ENCODE results near the gene SPNS3. TPM values are rescaled to one million over a fixed set of nuclear protein-coding genes. Genes with fewer than 3 reads are reported as not detected.

The SPNS3 gene
- total RNA-seq, 4 donors from 2014 or later, result not detected

GRCh38 chr17:4411201-4411600 is 22.5 kb upstream of the SPNS3 start:
- in situ Hi-C loops (cut with MboI; ENCODE audit: low sequenced_read_pairs in 4 of 4) (loop anchor here in 1 of 4 donors (10.0 kb wide), 1 partner anchor 206 kb away; no protein-coding TSS in a partner anchor), intact Hi-C loops (cut with DNase I; ENCODE audit: low total_unique reads) (loop anchor here (5.0 kb wide), 2 partner anchors 44 to 99 kb away; partner anchors contain the start of gene UBE2G1)
- no peak overlapping the region for H3K27ac ChIP-seq
- TF ChIP-seq POLR2A (IDR thresholded peaks at IDR 0.05) (no peak), CTCF (IDR thresholded peaks at IDR 0.05 in 4 of 5, conservative IDR thresholded peaks at IDR 0.05 in 1 of 5) (no peak)
- DNase-seq (no peak), ATAC-seq (no peak)
- no peak overlapping the region for H3K4me3 ChIP-seq
- no peaks in the 10 kb centered on the region for H3K27me3 ChIP-seq
- no peaks in the 10 kb centered on the region for H3K9me3 ChIP-seq
- H3K36me3 ChIP-seq, result no peaks in the 10 kb centered on the region
- H3K4me1 ChIP-seq, result no peaks in the 10 kb centered on the region

GRCh38 chr17:4412933-4413831 is 20.6 kb upstream of the SPNS3 start:
- H3K36me3 ChIP-seq, result no peaks in the 10 kb centered on the region
- H3K27ac ChIP-seq, result peak overlapping the region in 2 of 4 donors; percentile 8 to 12
- H3K4me1 ChIP-seq, result no peaks in the 10 kb centered on the region
- H3K9me3 ChIP-seq, result no peaks in the 10 kb centered on the region
- TF ChIP-seq CTCF (IDR thresholded peaks at IDR 0.05 in 4 of 5, conservative IDR thresholded peaks at IDR 0.05 in 1 of 5), result peak; percentile 84 to 96 (median 94)
- no peak for TF ChIP-seq POLR2A (IDR thresholded peaks at IDR 0.05)
- H3K4me3 ChIP-seq, result no peak overlapping the region
- DNase-seq, result peak; percentile 73 to 83
- in situ Hi-C loops (cut with MboI; ENCODE audit: low sequenced_read_pairs in 4 of 4), result loop anchor here in 1 of 4 donors (10.0 kb wide), 1 partner anchor 208 kb away; no protein-coding TSS in a partner anchor
- peak; percentile 88 to 93 for ATAC-seq
- no peaks in the 10 kb centered on the region for H3K27me3 ChIP-seq
- intact Hi-C loops (cut with DNase I; ENCODE audit: low total_unique reads), result loop anchor here (1.0 to 5.0 kb wide), 4 partner anchors 46 to 214 kb away; partner anchors contain the start of gene UBE2G1

- in situ Hi-C loops (cut with MboI; ENCODE audit: low sequenced_read_pairs in 4 of 4) (loop anchor here (5.0 to 10.0 kb wide), 2 partner anchors 212 to 220 kb away; no protein-coding TSS in a partner anchor), intact Hi-C loops (cut with DNase I; ENCODE audit: low total_unique reads) (no loop called here)
- Histone ChIP-seq H3K27ac (no peak overlapping the region), H3K9me3 (no peaks in the 10 kb centered on the region), H3K4me3 (no peak overlapping the region), H3K27me3 (no peaks in the 10 kb centered on the region), H3K36me3 (no peaks in the 10 kb centered on the region), H3K4me1 (no peaks in the 10 kb centered on the region)
- DNase-seq, result no peak
- ATAC-seq, result no peak
- TF ChIP-seq POLR2A (IDR thresholded peaks at IDR 0.05) (no peak), CTCF (IDR thresholded peaks at IDR 0.05 in 4 of 5, conservative IDR thresholded peaks at IDR 0.05 in 1 of 5) (no peak)
These were observed 16.5 kb upstream of the SPNS3 start for GRCh38 chr17:4417129-4417667.

GRCh38 chr17:4420692-4421131 is 13.0 kb upstream of the SPNS3 start:
- Histone ChIP-seq H3K36me3 (no peaks in the 10 kb centered on the region), H3K27ac (no peak overlapping the region), H3K4me1 (no peaks in the 10 kb centered on the region), H3K4me3 (no peak overlapping the region), H3K27me3 (no peaks in the 10 kb centered on the region), H3K9me3 (no peaks in the 10 kb centered on the region)
- TF ChIP-seq CTCF (IDR thresholded peaks at IDR 0.05 in 4 of 5, conservative IDR thresholded peaks at IDR 0.05 in 1 of 5), result peak; percentile 65 to 86 (median 79)
- TF ChIP-seq POLR2A (IDR thresholded peaks at IDR 0.05), result no peak
- DNase-seq (peak; percentile 36 to 48), ATAC-seq (peak; percentile 87 to 97)
- in situ Hi-C loops (cut with MboI; ENCODE audit: low sequenced_read_pairs in 4 of 4), result loop anchor here in 1 of 4 donors (10.0 kb wide), 1 partner anchor 134 kb away; the partner anchor contains the start of gene MYBBP1A
- intact Hi-C loops (cut with DNase I; ENCODE audit: low total_unique reads), result loop anchor here (2.0 to 10.0 kb wide), 3 partner anchors 74 to 206 kb away; partner anchors contain the start of genes MYBBP1A and SPNS2

Measured in gastrocnemius medialis (tissue), 4 donors.